B cell (primary cell): Measurements from ENCODE around the gene TMIE. TPM values are rescaled to one million over a fixed set of nuclear protein-coding genes. Genes with fewer than 3 reads are reported as not detected.
A peak's percentile ranks its signal among the peaks of the same experiment; 100 is the strongest.

Experiments
- ATAC-seq: fragments of 200-7000 bp; cut with Tn5 transposase; one replicate; pipeline ENCODE4 v1.10.0; 2021; ENCODE audit warnings: low read depth, mild to moderate bottlenecking, moderate number of reproducible peaks, moderate library complexity
- CTCF ChIA-PET: fragments of 350-600 bp; sonication (Branson Sonifier 250); formaldehyde crosslinking; loops from one replicate; lab custom pipeline; 2021; ENCODE audit warnings: antibody characterized with exemption, inconsistent platforms; lab: Charles Lee
- POLR2A ChIA-PET: fragments of 350-600 bp; sonication (Branson Sonifier 250); formaldehyde crosslinking; loops from one replicate; lab custom pipeline; 2021; ENCODE audit warnings: antibody characterized with exemption; lab: Charles Lee
- DNase-seq: peaks from one replicate; pipeline ENCODE4 v3.0.0; 2013
- H2AFZ ChIP-seq: 2 replicates; pipeline ENCODE4 v1.6.1; 2012; ENCODE audit warnings: mild to moderate bottlenecking, low read depth, low read length; ENCODE audit not compliant: insufficient read depth, poor library complexity, severe bottlenecking
- H3K27ac ChIP-seq, 2 donors: 1 replicate in 1 of 2; 2 replicates in 1 of 2; pipeline ENCODE4 v1.5.1; 2012 to 2013; ENCODE audit warnings: low read length in 2 of 2, mild to moderate bottlenecking in 2 of 2, moderate library complexity in 1 of 2
- H3K27me3 ChIP-seq, 4 experiments: fragments of 200-600 bp in 1 of 4; sonication (generic) in 1 of 4; replicated peaks in 1 of 4; 1 replicate in 2 of 4; 2 replicates in 2 of 4; pipeline versions ENCODE4 v1.6.1 to v1.7.0; 2013 to 2016; ENCODE audit warnings: low read length in 3 of 4, mild to moderate bottlenecking in 2 of 4, mixed read lengths in 1 of 4, moderate library complexity in 1 of 4; ENCODE audit not compliant: insufficient read depth in 4 of 4, control insufficient read depth in 3 of 4; ENCODE audit errors: control extremely low read depth in 1 of 4
- H3K36me3 ChIP-seq, 2 experiments: replicated peaks in 1 of 2; 1 replicate in 1 of 2; 2 replicates in 1 of 2; pipeline versions ENCODE4 v1.6.1 to v1.7.1; 2013; ENCODE audit warnings: low read length in 1 of 2; ENCODE audit not compliant: insufficient read depth in 2 of 2, control insufficient read depth in 1 of 2; ENCODE audit errors: control extremely low read depth in 1 of 2, extremely low read depth in 1 of 2
- H3K4me1 ChIP-seq, 2 donors: fragments of 200-600 bp in 1 of 2; sonication (generic) in 1 of 2; 1 replicate in 1 of 2; 2 replicates in 1 of 2; pipeline versions ENCODE4 v1.5.1 to v1.6.1; 2013 to 2017; ENCODE audit warnings: low read length in 2 of 2; ENCODE audit not compliant: control insufficient read depth in 2 of 2, insufficient read depth in 2 of 2
- H3K4me2 ChIP-seq: replicated peaks from 2 replicates; pipeline ENCODE3; 2012; ENCODE audit warnings: mild to moderate bottlenecking, low read depth, low read length; ENCODE audit not compliant: poor library complexity, severe bottlenecking
- H3K4me3 ChIP-seq, 5 experiments: fragments of 200-600 bp in 1 of 5; sonication (generic) in 1 of 5; 1 replicate in 3 of 5; 2 replicates in 2 of 5; pipeline versions ENCODE4 v1.5.1 to v1.7.0; 2011 to 2016; ENCODE audit warnings: low read length in 4 of 5, mild to moderate bottlenecking in 4 of 5, low read depth in 2 of 5, control low read depth in 1 of 5, moderate library complexity in 1 of 5; ENCODE audit not compliant: insufficient read depth in 1 of 5; ENCODE audit errors: control extremely low read depth in 1 of 5, extremely low read depth in 1 of 5
- H3K79me2 ChIP-seq: fragments of 200-600 bp; sonication (generic); one replicate; pipeline ENCODE4 v1.6.0; 2016; ENCODE audit warnings: low read length; ENCODE audit not compliant: control insufficient read depth, insufficient read depth
- H3K9ac ChIP-seq: fragments of 200-600 bp; sonication (generic); 2 replicates; pipeline ENCODE4 v1.6.1; 2017; ENCODE audit warnings: mild to moderate bottlenecking, low read length, moderate library complexity
- H3K9me3 ChIP-seq, 3 donors: one replicate each; pipeline versions ENCODE4 v1.6.1 to v1.7.1; 2013; ENCODE audit warnings: low read length in 2 of 3; ENCODE audit not compliant: control insufficient read depth in 2 of 3, insufficient read depth in 1 of 3; ENCODE audit errors: control extremely low read depth in 1 of 3
- H4K20me1 ChIP-seq: 2 replicates; pipeline ENCODE4 v1.6.0; 2012; ENCODE audit warnings: mild to moderate bottlenecking, low read length; ENCODE audit not compliant: insufficient read depth, control insufficient read depth, poor library complexity, severe bottlenecking
- H3K27ac Mint-ChIP-seq: one replicate; pipeline ENCODE4 v1.8.0; 2021; ENCODE audit warnings: mixed read lengths
- H3K27me3 Mint-ChIP-seq: one replicate; pipeline ENCODE4 v1.8.0; 2021; ENCODE audit warnings: mixed read lengths
- H3K4me1 Mint-ChIP-seq: one replicate; pipeline ENCODE4 v1.8.0; 2021; ENCODE audit warnings: mixed read lengths
- H3K4me3 Mint-ChIP-seq: one replicate; pipeline ENCODE4 v1.8.0; 2021; ENCODE audit warnings: mixed read lengths
- H3K9me3 Mint-ChIP-seq: one replicate; pipeline ENCODE4 v1.8.0; 2022; ENCODE audit warnings: mixed read lengths; ENCODE audit not compliant: insufficient read depth
- EZH2 ChIP-seq: IDR thresholded peaks from 2 replicates; pipeline ENCODE4 v1.6.1; 2012; ENCODE audit warnings: borderline replicate concordance, low read depth, mild to moderate bottlenecking, moderate library complexity, low read length; ENCODE audit not compliant: insufficient read depth, poor library complexity, severe bottlenecking
- WGBS: methylation state at CpG from one replicate; pipeline ENCODE4 v1.1.5; 2013; ENCODE audit warnings: missing lambda C conversion rate; ENCODE audit not compliant: insufficient coverage; 5-methylcytosine and 5-hydroxymethylcytosine counted together
- intact Hi-C: fragments of 100-400 bp; cut with micrococcal nuclease; formaldehyde crosslinking; loops from one replicate; pipeline ENCODE4 v1.10.0; 2022
- polyA plus RNA-seq: library from polyadenylated mRNA; depleted of rRNA; stranded (reverse); fragments of >200 nt; gene quantifications from 2 replicates; pipeline ENCODE4 v1.2.3, GENCODE V29; 2012
- total RNA-seq, 2 donors: library from RNA; stranded (reverse); fragments of 120-200 nt in 1 of 2; gene quantifications; 1 replicate in 1 of 2; 2 replicates in 1 of 2; pipeline versions ENCODE4 v1.2.3 to v1.2.4, GENCODE V29; 2013 to 2022
- TF ChIP-seq, protein P1 (sequence below): fragments of 200-600 bp; IDR thresholded peaks from one replicate; pipeline ENCODE4 v1.8.0; 2022; ENCODE audit warnings: antibody characterized with exemption, mild to moderate bottlenecking

TMIE gene
- total and polyA plus RNA-seq, 2 donors (not counting 1 experiment from before 2014, with no cell fraction given): not detected

DNA sequence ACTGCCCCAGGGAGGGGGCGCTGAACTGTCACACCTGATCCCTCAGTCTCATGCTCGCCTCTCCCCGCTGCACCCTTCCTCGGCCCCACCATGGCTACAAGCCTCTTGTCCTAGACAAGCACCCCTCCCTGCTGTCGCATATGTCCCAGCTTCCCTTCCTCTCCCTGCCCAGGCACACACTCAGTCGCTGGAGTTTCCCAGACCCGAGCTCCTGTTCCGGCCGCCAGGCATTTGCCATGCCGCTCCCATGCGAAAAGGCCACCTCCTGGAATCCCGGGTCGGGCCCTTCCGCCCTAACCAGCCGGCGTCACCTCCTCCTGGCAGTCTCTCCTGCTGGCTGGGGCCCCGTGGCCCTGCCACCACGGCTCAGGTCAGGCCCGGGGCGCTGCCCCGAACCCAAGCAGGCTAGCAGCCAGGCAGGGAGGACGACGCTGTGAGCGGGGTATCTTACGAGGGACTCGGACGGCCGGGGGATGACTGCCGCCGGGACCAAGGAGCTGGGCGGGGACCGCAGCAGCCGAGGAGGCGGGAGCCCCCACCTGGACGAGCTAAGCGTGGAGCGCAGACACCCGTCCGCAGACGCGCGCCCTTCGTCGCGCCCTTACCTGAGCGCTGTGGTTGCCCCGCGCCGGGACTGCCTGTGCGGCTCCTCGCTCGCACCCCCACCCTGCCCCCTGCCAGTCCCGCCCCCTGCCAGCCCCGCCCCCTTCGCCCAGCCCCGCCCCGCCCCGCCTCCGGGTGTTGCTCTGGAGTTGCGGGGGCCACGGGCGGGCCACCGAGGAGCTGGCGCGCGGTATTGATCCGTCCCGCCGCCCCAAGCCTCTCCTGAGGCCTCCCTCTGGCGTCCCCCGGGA, 7.9 kb upstream of the TMIE start, which contains the start of gene ALS2CL:
TSS of gene ALS2CL (minus strand) at position 642 of the 854 bp plus-strand sequence. CDS start 4,239 bp downstream, outside the sequence.
- H3K4me1 ChIP-seq: peaks cover 33 to 38% of the 10 kb centered on the region in 2 donors
- WGBS: 2% methylated on average over 68 of the region's 71 CpGs
- POLR2A ChIA-PET: no interaction called here
- H3K36me3 ChIP-seq: no peaks in the 10 kb centered on the region
- Mint-ChIP-seq H3K9me3 (no peaks in the 10 kb centered on the region), H3K27ac (no peak within 1 kb of the TSS), H3K4me3 (peak within 1 kb of the TSS; percentile 89), H3K4me1 (peaks cover 28% of the 10 kb centered on the region), H3K27me3 (peaks cover 15% of the 10 kb centered on the region)
- TF ChIP-seq, protein P1, sequence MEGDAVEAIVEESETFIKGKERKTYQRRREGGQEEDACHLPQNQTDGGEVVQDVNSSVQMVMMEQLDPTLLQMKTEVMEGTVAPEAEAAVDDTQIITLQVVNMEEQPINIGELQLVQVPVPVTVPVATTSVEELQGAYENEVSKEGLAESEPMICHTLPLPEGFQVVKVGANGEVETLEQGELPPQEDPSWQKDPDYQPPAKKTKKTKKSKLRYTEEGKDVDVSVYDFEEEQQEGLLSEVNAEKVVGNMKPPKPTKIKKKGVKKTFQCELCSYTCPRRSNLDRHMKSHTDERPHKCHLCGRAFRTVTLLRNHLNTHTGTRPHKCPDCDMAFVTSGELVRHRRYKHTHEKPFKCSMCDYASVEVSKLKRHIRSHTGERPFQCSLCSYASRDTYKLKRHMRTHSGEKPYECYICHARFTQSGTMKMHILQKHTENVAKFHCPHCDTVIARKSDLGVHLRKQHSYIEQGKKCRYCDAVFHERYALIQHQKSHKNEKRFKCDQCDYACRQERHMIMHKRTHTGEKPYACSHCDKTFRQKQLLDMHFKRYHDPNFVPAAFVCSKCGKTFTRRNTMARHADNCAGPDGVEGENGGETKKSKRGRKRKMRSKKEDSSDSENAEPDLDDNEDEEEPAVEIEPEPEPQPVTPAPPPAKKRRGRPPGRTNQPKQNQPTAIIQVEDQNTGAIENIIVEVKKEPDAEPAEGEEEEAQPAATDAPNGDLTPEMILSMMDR: no peak
- no peak for TF ChIP-seq EZH2
- peak within 1 kb of the TSS; percentile 100 for H3K4me2 ChIP-seq
- intact Hi-C loops: loop anchor here (5.0 to 10.0 kb wide), 2 partner anchors 208 to 314 kb away; no protein-coding TSS in a partner anchor
- DNase-seq (peak; percentile 76), ATAC-seq (peak; percentile 81)
- H4K20me1 ChIP-seq: no peaks in the 10 kb centered on the region
- no peaks in the 10 kb centered on the region for H3K79me2 ChIP-seq
- H3K4me3 ChIP-seq: peak within 1 kb of the TSS; percentile 12 to 87 (median 63)
- H3K27ac ChIP-seq: no peak within 1 kb of the TSS
- H2AFZ ChIP-seq: peak within 1 kb of the TSS; percentile 93
- H3K9ac ChIP-seq: peak within 1 kb of the TSS; percentile 73
- CTCF ChIA-PET: interaction anchor here (0.9 to 1.0 kb wide), 2 partner anchors 9 to 205 kb away, joined by 3 to 4 read pairs; no protein-coding TSS in a partner anchor
- H3K9me3 ChIP-seq: peaks cover 0 to 3% (median 0%) of the 10 kb centered on the region in 3 donors
- H3K27me3 ChIP-seq: peaks cover 0 to 38% (median 8%) of the 10 kb centered on the region in 4 experiments
